Measurements from ENCODE around the gene FBXL7.

DNA sequence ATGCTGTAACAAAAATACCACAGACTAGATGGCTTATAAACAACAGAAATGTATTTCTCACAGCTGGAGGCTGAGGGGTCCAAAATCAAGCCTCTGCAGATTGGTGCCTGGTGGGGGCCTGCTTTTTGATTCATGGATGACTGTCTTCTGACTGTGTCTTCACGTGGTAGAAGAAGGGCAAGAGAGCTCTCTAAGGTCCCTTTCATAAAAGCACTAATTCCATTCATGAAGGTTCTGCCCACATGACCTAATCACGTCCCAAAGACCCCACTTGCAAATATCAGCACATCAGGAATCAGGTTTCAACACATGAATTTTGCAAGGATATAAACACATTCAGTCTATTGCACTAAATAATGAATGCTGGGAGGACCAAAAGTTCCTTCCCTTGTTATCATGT is 401.2 kb downstream of the FBXL7 start:
- TF ChIP-seq, protein P1, sequence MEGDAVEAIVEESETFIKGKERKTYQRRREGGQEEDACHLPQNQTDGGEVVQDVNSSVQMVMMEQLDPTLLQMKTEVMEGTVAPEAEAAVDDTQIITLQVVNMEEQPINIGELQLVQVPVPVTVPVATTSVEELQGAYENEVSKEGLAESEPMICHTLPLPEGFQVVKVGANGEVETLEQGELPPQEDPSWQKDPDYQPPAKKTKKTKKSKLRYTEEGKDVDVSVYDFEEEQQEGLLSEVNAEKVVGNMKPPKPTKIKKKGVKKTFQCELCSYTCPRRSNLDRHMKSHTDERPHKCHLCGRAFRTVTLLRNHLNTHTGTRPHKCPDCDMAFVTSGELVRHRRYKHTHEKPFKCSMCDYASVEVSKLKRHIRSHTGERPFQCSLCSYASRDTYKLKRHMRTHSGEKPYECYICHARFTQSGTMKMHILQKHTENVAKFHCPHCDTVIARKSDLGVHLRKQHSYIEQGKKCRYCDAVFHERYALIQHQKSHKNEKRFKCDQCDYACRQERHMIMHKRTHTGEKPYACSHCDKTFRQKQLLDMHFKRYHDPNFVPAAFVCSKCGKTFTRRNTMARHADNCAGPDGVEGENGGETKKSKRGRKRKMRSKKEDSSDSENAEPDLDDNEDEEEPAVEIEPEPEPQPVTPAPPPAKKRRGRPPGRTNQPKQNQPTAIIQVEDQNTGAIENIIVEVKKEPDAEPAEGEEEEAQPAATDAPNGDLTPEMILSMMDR (IDR thresholded peaks at IDR 0.05; ENCODE audit: low read depth, low read length), result no peak
- no peak for TF ChIP-seq POLR2A (IDR thresholded peaks at IDR 0.05; ENCODE audit: extremely low read depth, insufficient read length)

Measured in NB4 (cell line).